ENCODE data around the gene CCRL2.

DNA sequence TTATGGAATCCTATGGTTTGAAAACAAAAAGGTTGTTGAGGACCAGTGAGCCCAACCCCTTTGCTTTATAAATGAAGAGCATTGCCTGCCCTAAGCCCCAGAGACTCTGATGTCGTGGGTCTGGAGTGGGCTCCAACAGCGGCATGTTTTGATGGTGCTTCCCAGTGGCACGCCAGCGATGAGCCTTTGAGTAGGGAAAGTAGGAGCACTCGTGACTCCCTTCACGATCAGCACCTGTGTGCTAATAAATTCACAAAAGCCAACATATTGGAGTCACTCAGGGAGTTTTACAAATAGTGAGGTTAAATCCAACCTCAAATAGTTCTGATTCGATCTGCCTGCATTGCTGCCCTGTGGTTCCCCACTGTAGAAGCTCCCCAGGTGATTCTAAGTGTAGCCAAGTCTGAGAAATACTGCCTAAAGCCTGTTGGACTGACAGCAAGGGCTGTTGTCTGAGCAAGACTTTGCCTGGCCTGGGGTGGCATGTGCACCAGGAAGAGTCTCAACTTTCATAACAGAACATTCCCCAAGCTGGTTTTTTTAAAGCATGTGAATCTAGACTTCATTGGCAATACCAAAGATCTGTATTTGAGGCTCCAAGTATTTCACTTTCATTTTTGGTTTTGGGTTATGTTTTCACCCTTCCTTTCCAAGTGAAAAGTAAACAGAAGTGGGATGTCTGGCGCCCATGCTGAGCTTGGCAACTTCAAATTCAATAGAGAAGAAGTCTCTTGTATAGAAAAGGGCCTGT, 26.4 kb upstream of the CCRL2 start:
- TF ChIP-seq POLR2A (IDR thresholded peaks at IDR 0.05) (no peak), CTCF (IDR thresholded peaks at IDR 0.05) (no peak)

Measured in uterus (tissue), 2 donors.